ENCODE data around the gene DNAJC18.

GRCh38 chr5:139377226-139377625 is 62.1 kb downstream of the DNAJC18 start:
- TF ChIP-seq MAX (IDR thresholded peaks at IDR 0.05): no peak
- TF ChIP-seq CTCF (IDR thresholded peaks at IDR 0.05; ENCODE audit: low read depth, low read length, missing input control): no peak
- no peak for TF ChIP-seq TAF1 (conservative IDR thresholded peaks at IDR 0.05)
- TF ChIP-seq FOXA1 (IDR thresholded peaks at IDR 0.05): no peak
- no peak for TF ChIP-seq GABPA (IDR thresholded peaks at IDR 0.05 in 1 of 2, conservative IDR thresholded peaks at IDR 0.05 in 1 of 2)
- TF ChIP-seq EGR1 (IDR thresholded peaks at IDR 0.05; ENCODE audit: low read depth in 2 of 2): no peak
- TF ChIP-seq RXRA (IDR thresholded peaks at IDR 0.05): no peak
- no peak for TF ChIP-seq HNF4A (conservative IDR thresholded peaks at IDR 0.05)

All from liver (tissue), 3 donors.